Daoy (cell line): Measurements from ENCODE around the gene FOXN1. TPM values are rescaled to one million over a fixed set of nuclear protein-coding genes. Genes with fewer than 3 reads are reported as not detected.
A peak's percentile ranks its signal among the peaks of the same experiment; 100 is the strongest.
"Not testable (repeated sequence)": the region's sequence is repeated elsewhere in the genome, so short reads cannot be mapped to it uniquely, and the experiment has no call there.

Experiments
- DNase-seq: peaks from one replicate; pipeline ENCODE4 v3.0.0-alpha.2; 2015; ENCODE audit warnings: low read depth
- total RNA-seq: library from RNA; depleted of rRNA; stranded (reverse); fragments of >200 nt; shearing (Covaris generic); gene quantifications from 2 replicates; pipeline ENCODE4 v1.2.3, GENCODE V29; 2014; rRNA removed

Gene FOXN1
- not detected in 2 replicates for total RNA-seq

DNA sequence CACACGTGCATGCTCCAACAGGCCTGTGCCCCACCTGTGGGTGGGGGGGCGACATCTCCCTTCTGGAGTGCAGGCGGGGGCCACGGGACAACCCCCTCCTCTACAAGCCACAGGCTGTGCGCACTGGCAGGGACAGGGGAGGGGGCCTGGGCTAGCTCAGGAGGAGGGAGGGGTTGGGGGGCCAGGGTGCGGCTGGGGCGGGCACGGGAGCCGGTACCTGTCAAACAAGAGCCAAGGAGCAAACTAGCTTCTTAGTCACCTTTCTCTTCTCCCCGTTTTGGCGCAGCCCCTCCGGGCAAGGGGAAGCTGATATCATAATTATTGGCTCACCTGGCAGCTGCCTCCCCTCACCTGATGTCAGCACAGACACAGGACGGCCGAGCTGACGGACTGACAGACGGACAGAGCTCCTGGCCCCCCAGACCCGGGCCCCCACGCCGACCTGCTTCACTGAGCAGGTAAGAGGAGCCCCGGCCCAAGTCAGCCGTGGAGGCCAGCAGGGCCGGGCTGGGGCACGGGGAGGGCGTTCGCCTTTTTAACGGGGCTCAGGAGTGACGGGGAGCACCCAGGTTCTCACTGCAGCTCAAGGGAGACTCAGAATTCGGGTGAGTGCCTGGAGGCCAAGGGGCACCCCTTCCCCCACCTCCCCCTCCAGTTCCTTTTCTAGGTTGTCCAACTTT lies at the start of gene FOXN1:
Gene FOXN1 (plus strand): TSS at position 363 of the 680 bp plus-strand sequence. CDS start 17,622 bp downstream, outside the sequence.
- no peak for DNase-seq

GRCh38 chr17:28457890-28458289 lies 48.3 kb upstream of the FOXN1 start:
- DNase-seq: no peak

- DNase-seq: not testable (repeated sequence)
These were observed 47.3 kb upstream of the FOXN1 start for GRCh38 chr17:28458881-28459280.

DNA sequence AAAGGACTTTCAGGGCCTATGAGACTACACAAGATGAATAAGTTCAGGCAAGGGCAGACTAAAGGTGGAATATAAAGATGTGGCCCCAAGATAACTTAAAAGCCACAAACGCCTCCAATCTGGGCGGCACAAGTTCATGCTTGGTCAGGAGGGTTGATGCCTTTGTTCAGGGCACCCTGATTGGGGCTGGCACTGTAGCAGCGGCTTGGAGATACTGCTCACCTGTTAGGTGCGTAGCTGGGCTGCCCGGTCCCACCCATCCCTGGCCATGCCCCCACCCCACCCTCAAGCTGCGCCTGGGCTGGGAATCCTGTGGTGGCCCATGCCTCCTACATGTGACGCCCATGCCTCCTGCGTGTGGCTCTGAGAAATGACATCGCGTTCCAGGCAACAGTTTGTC lies 45.2 kb upstream of the FOXN1 start:
- no peak for DNase-seq

DNA sequence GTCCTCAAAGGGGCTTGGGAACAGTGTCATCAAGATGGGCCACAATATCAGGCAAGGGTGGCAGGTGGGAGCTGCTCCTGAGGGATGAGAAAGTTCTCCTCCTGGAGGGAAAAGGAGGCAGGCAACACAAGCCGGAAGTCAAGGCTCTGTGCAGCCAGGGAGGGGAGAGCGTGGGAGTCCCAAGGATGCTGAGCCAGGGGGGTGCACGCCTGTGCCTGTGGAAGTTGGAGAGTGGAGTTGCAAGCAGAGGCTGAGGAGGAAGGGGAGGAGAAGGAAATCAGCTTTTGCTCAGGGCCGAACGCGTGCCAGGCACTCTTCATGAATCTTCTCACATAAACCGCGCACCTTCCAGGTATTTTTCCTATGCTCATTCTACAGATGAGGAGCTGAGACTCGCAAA lies 40.1 kb upstream of the FOXN1 start:
- DNase-seq: no peak

DNA sequence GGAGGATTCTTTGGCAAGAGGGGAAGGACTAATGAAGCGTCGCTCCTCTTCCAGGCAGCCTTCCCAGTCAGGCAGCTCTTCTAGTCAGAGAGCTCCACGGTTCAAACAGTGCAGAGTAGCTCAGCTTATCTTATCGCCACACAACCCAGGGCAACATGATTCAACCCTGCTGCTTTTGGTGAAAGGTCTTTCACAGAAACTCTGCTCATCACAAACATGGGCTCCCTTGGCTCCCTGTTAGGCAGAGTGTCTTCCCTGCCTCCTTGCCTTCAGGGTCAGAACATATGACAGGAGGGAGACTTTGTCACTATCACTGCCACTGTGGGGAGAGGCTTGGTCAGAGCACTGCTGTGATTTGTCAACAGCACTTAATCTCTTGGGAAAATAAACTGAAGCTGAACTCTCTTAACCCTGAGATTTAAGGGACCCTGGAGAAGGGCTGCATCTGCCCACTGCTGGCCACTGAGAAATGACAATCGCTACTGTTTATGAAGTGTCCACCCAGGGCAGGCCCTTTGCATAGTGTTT lies 39.6 kb upstream of the FOXN1 start:
- peak; percentile 40 for DNase-seq

DNA sequence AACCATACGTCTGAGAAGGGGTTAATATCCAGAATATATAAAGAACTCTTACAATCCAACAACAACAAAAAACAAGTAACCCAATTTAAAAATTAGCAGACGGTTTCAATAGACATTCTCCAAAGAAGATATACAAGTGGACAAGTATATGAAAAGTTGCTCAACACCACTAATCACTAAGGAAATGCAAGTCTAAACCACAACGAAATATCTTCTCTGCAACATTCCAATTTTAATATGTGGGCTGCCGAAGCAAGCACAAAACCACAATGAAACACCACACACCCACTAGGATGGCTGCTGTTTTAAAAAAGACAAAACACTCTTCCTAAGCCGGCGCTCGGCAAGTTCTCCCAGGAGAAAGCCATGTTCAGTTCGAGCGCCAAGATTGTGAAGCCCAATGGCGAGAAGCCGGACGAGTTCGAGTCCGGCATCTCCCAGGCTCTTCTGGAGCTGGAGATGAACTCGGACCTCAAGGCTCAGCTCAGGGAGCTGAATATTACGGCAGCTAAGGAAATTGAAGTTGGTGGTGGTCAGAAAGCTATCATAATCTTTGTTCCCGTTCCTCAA lies 38.6 kb upstream of the FOXN1 start:
- DNase-seq: peak; percentile 51

GRCh38 chr17:28468033-28468735 lies 38.0 kb upstream of the FOXN1 start:
- DNase-seq: not testable (repeated sequence)

GRCh38 chr17:28468781-28469180 lies 37.4 kb upstream of the FOXN1 start:
- no peak for DNase-seq

- DNase-seq: no peak
These were observed 36.8 kb upstream of the FOXN1 start for GRCh38 chr17:28469376-28469775.

- no peak for DNase-seq
These were observed 35.8 kb upstream of the FOXN1 start for GRCh38 chr17:28470266-28470913.

DNA sequence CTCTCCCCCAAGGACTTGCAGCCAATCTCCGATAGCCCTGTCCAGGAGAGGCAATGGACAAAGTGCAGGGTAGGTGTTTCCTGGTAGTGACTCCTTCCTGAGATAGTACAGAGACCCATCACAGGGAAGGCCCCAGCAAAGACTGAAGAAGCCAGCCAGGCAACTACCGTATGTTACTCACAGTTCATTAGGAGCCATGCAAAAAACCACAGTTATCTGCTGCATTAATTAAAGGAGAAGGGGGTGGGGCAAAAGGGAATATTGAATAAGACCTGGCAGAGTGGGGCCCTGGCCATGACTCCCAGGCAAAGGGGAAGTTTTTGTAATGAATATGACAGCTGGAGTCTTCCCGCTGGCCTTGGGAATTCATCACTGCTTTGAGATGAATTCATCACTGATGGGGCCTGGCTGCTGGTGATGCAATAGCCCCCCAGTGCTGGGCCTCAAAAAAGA lies 35.2 kb upstream of the FOXN1 start:
- no peak for DNase-seq

DNA sequence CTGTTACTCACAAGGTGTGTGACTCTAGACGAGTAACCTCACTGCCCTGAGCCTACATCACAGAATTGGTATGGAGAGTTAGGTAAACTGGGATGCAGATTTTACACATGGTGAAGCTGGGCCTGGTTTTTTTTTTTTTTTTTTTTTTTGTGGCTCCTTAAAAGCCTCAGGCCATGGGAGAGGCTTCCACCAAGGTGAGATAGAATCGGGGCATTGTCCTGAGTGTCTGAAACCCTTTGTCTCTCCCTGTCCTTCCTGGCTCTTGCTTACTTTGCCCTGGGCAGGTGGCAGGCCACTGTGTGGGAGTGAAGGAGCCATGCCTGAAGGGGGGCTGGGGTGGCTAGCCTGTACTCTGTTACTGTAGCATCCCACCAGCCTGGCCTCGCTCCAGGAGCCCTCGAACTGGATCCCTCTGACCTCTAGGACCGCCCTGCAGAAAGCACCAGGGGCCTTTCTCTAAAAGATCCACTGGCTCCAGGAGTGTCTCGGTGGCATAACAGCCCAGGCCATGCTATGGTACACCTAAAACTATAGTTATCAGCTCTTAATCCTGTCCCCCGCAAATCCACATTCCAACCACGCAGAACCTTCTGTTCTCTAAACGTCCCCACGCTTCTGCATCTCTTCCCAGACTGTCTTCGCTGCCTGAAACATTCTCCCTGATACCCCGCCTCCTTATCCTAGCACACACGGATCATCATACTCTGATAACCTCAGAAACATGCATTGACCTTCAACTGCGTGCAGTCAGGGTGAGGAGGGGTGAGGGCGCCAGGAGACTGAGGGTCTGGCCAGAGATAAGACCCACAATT lies 34.4 kb upstream of the FOXN1 start:
- DNase-seq: no peak

GRCh38 chr17:28472871-28473497 lies 33.2 kb upstream of the FOXN1 start:
- DNase-seq: no peak

DNA sequence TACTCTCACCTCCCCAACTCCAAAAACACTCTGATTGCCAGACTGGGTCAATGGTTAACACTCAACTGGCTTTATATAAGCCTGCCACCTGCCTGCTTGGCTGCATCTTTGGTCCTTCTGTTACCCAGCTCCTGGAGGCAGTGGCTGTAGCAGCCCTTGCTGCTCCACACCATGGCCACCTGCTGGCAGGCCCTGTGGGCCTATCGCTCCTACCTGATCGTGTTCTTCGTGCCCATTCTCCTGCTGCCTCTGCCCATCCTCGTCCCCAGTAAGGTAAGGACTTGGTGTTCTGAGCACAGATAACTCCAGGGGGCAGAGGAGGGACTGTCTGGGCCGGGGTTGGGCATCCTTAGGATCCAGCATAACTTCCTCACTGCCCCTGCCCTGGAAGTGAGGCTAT lies 32.6 kb upstream of the FOXN1 start, which contains the start of gene SLC13A2:
Gene SLC13A2 (plus strand): TSS at position 103 of the 400 bp plus-strand sequence. CDS start 69 bp downstream, at position 172.
- no peak for DNase-seq

- DNase-seq: no peak
These were observed 32.0 kb upstream of the FOXN1 start for GRCh38 chr17:28474111-28474531.

GRCh38 chr17:28475151-28475900 lies 30.8 kb upstream of the FOXN1 start:
- DNase-seq: no peak

DNA sequence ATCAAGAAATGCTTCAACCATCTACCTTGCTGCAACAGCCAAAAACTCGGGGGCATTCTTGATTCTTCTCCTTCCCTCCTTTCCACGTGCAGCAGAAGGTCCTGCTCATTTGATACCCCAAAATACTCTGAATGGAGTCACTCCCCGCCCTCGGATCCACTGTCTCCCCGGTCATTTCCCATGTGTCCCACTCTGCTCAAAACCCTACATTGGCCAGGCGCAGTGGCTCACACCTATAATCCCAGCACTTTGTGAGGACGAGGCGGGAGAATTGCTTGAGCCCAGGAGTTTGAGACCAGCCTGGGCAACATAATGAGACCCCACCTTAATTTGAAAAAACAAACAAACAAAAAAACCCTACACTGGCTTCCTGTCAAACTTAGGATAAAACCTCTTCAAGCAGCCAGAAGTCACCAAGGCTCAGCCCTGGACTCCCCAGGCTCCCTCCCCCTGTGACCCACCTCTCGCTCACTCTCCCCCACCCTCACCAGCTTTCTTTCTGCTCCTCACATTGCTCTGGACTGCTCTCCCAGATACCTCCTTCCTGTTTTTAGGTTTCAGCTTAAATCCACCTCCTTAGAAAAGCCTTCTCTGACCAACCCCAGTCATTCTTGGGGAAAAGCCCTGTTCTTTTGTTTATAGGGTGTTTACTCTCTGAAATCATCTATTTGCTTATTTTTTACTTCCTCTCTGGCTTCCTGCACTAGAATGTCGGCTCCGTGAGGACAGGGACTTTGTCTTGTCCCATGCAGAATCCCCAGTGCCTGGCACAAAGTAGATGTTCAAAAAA lies 29.9 kb upstream of the FOXN1 start:
- DNase-seq: no peak

DNA sequence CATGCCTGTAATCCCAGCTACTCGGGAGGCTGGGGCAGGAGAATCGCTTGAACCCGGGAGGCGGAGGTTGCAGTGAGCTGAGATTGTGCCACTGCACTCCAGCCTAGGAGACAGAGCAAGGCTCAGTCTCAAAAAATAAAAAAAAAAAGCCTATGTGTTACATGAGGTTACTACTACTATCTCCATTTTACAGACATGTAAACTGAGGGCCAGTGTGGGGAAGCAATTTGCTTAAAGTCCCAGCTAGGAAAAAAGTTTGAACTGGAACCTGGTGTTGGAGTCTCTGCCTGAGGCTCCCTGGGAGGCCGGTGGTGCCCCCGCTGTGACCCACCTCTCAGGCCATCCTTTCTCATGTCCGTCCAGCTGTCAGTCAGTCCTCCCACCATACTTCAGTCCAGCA lies 28.2 kb upstream of the FOXN1 start:
- DNase-seq: no peak
